NAMALWA (cell line): ENCODE measurements around the gene TRMT13.
"Not testable (repeated sequence)": the region's sequence is repeated elsewhere in the genome, so short reads cannot be mapped to it uniquely, and the experiment has no call there.

Experiments used
- DNase-seq: peaks from one replicate; pipeline ENCODE4 v3.0.0-alpha.2; 2015; ENCODE audit warnings: low spot score

The TRMT13 gene

GRCh38 chr1:100164216-100164615 is 31.3 kb downstream of the TRMT13 start:
- DNase-seq = no peak

GRCh38 chr1:100164702-100165101 is 31.7 kb downstream of the TRMT13 start:
- no peak for DNase-seq

DNA sequence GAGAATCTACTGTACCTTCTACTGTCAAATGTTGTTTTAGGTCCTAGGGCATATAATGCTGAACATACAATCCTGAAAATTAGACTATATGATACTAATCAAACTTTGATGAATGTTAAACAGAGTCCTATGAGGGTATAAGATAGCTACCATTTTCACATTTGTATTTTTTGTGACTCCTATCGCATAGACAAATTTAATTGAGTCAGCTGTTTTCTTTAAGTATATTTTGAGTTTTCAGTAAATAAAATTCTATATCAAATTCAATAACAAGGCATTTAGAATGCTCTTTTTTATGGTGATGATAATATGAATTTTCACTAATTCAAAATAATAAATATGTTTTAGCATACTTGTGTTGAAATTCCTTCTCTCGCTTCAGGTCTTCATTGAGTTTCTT is 35.1 kb downstream of the TRMT13 start:
- DNase-seq = no peak

DNA sequence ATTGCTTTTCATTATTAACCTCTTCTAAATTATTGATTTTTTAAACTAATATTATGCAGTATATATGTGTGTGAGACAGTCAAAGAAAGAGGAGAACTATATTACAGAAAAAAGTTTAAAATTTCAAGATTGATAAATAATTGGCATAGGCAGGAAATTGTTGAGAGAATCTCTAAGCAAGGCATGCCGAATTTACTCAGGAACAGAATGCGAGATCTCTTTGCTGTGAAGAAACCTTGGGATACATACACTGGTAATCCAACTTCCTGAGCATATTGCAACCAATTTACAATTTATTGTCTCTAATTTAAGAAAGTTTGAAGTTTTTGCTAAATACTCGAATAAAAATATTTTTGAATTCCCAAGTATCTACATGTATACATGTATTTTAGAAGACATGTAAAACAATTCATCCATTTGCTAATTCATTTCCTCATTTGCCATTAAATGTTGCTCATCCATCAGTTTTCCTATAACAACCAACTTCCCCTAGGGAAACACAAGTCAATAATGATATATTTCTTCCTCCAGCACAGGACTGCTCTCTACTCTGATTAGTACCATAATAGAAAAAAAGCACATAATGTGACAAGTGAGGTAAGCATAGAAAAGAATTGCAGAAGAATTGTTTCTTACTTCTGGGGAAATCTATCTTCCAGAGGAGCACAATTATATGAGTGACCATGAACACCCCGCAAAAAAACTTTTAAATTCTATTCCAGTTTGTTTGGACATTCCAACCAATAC is 44.5 kb downstream of the TRMT13 start:
- DNase-seq = no peak

DNA sequence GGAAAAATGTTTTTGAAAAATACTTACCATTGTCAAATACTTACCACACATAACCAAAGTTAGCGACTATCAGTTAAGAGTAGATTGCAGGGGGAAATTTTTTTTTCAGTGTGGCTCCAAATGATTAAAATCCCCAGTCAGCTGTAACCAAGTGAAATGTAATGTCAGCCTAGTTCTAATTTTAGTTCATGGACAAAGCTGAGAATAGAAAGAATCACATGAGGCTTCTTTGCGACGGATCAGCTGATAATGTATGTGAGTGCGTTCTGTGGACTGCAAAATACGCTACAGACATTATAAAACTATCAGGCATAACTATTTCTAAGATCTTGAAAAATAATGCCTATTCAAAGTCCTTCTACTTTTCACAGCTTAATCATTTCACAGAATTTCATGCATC is 45.1 kb downstream of the TRMT13 start, which contains the start of gene LRRC39:
Gene LRRC39, minus strand, starts transcription at position 166 of the 400 bp plus-strand sequence. CDS start 9,740 bp downstream, outside the sequence.
- DNase-seq = no peak

DNA sequence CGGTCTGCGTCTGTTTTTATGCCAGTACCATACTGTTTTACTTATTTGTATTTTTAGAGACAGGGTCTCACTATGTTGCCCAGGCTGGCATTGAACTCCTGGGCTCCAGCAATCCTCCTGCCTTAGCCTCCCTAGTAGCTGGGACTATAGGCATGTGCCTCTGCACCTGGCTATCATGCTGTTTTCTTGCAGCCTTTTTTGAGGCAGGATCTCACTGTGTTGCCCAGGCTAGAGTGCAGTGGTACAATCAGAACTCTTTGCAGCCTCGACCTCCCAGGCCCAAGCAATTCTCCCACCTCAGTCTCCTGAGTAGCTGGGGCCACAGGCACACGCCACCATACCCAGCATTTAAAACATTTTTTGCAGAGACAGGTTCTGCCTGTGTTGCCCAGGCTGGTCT is 50.4 kb downstream of the TRMT13 start:
- no peak for DNase-seq

- DNase-seq = peak; percentile 32
Observed at GRCh38 chr1:100184536-100184935, 51.6 kb downstream of the TRMT13 start.

DNA sequence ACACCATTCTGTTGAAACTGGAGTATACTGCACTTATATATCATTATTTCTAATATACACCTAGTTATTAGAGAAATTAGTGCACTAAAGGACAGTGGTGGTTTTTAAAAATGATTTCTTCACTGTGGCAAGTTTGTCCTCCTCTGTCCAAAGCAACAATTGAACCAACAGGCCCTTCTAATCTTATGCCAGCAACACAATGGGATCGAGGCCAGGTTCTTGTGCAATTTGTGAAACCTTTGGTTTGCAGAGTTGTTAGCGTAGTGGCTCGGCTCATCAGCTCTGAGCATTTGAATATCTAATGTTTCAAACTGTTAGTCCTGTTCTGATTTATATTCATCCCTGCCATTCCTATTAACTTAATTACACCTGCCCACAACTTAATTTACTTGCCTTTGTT is 54.9 kb downstream of the TRMT13 start:
- DNase-seq = no peak

- no peak for DNase-seq
Observed at GRCh38 chr1:100188617-100189016, 55.7 kb downstream of the TRMT13 start.

- DNase-seq = no peak
Observed at GRCh38 chr1:100198596-100198995, 65.6 kb downstream of the TRMT13 start.

DNA sequence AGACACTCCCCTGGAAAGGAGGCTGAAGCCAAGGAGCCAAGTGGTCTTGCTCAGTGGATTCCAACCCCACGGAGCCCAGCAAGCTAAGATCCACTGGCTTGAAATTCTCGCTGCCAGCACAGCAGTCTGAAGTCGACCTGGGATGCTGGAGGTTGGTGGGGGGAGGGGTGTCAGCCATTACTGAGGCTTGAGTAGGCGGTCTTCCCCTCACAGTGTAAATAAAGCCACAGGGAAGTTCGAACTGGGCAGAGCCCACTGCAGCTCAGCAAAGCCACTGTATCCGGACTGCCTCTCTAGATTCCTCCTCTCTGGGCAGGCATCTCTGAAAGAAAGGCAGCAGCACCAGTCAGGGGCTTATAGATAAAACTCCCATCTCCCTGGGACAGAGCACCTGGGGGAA is 67.1 kb downstream of the TRMT13 start:
- not testable (repeated sequence) for DNase-seq
